Myocyte (in vitro differentiated cells): ENCODE results near the gene CDK10. TPM values are rescaled to one million over a fixed set of nuclear protein-coding genes. Genes with fewer than 3 reads are reported as not detected.

Source experiments
- DNase-seq: peaks from one replicate; pipeline ENCODE4 v3.0.0-alpha.2; 2012; ENCODE audit warnings: low read depth
- total RNA-seq: library from RNA; depleted of rRNA; stranded (reverse); fragments of >200 nt; gene quantifications from 2 replicates; pipeline ENCODE4 v1.2.3, GENCODE V29; 2014

CDK10 gene
- total RNA-seq, 1 donor from 2014 or later, result 43.6 TPM

- no peak for DNase-seq
Measured at GRCh38 chr16:89710709-89711564, 24.4 kb downstream of the CDK10 start.

- DNase-seq, result no peak
Measured at GRCh38 chr16:89711601-89712273, 25.2 kb downstream of the CDK10 start.

GRCh38 chr16:89712274-89712781, 25.8 kb downstream of the CDK10 start:
- no peak for DNase-seq

- DNase-seq, result no peak
Measured at GRCh38 chr16:89716493-89716892, 30.0 kb downstream of the CDK10 start.

- no peak for DNase-seq
Measured at GRCh38 chr16:89716916-89717687, 30.6 kb downstream of the CDK10 start.

- no peak for DNase-seq
Measured at GRCh38 chr16:89717688-89718505, 31.4 kb downstream of the CDK10 start.

GRCh38 chr16:89720551-89720812, 34.0 kb downstream of the CDK10 start:
- no peak for DNase-seq

GRCh38 chr16:89720813-89721545, 34.5 kb downstream of the CDK10 start, which contains the start of the genes VPS9D1 and ZNF276:
Gene VPS9D1, minus strand, starts transcription at chr16:89720898. Its CDS starts 37 bp downstream, at chr16:89720861.
Gene ZNF276, plus strand, starts transcription at chr16:89721537. Its CDS starts 104 bp downstream, at chr16:89721641.
- DNase-seq, result peak; percentile 85

- DNase-seq, result peak; percentile 40
Measured at GRCh38 chr16:89721546-89722391, 35.3 kb downstream of the CDK10 start.

GRCh38 chr16:89722392-89723278, 36.1 kb downstream of the CDK10 start:
- no peak for DNase-seq

GRCh38 chr16:89723279-89724250, 37.1 kb downstream of the CDK10 start:
- no peak for DNase-seq

- DNase-seq, result no peak
Measured at GRCh38 chr16:89727406-89728120, 41.1 kb downstream of the CDK10 start.

GRCh38 chr16:89729293-89729692, 42.8 kb downstream of the CDK10 start:
- no peak for DNase-seq

- DNase-seq, result peak; percentile 9
Measured at GRCh38 chr16:89729863-89730593, 43.5 kb downstream of the CDK10 start.

- DNase-seq, result no peak
Measured at GRCh38 chr16:89730610-89731234, 44.2 kb downstream of the CDK10 start.
